ENCODE measurements around the gene DUSP5.

DNA sequence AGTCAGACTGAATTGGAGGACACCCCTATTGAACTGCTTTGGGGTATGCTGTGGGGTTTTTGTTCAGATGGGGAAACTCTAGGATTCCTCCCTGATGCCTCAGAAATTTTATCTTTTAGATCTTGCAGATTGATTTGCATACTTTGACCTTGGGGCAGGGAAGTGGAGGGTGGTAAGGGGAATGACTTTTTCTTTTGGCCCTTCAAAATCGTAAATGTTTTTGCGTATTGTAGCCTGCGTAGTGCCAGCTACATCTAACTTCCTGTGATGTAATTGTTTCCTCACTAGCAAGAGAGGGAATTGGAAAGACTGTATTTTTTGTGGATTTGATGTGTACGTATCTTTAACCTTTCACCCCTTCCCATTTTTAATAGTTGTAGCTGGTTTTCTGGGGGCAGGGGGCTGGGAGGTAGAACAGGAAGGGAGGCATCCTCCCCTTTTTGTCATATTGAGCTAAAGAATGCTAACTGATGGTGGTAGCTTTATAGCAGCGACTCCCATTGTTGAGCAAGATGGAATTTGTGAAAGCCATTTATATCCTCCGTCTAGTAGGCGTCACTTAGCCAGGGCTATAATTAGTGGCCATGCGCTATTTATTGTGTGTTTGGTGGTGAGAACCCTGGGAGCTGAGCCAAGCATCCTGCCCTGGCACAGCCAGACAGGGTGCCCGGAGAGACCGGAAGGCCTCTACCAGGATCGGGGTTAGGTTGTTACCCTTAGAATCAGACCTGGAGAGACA is 11.3 kb downstream of the DUSP5 start:
- TF ChIP-seq, protein P1, sequence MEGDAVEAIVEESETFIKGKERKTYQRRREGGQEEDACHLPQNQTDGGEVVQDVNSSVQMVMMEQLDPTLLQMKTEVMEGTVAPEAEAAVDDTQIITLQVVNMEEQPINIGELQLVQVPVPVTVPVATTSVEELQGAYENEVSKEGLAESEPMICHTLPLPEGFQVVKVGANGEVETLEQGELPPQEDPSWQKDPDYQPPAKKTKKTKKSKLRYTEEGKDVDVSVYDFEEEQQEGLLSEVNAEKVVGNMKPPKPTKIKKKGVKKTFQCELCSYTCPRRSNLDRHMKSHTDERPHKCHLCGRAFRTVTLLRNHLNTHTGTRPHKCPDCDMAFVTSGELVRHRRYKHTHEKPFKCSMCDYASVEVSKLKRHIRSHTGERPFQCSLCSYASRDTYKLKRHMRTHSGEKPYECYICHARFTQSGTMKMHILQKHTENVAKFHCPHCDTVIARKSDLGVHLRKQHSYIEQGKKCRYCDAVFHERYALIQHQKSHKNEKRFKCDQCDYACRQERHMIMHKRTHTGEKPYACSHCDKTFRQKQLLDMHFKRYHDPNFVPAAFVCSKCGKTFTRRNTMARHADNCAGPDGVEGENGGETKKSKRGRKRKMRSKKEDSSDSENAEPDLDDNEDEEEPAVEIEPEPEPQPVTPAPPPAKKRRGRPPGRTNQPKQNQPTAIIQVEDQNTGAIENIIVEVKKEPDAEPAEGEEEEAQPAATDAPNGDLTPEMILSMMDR (IDR thresholded peaks at IDR 0.05): no peak
- TF ChIP-seq POLR2A (IDR thresholded peaks at IDR 0.05): no peak

Data from Peyer's patch (tissue), 4 donors.